ENCODE results near the gene SPTLC3. TPM values are rescaled to one million over a fixed set of nuclear protein-coding genes. Genes with fewer than 3 reads are reported as not detected.

SPTLC3 gene
- total RNA-seq, 4 donors from 2014 or later, result 5.5 to 9.7 (median 8.4) TPM

DNA sequence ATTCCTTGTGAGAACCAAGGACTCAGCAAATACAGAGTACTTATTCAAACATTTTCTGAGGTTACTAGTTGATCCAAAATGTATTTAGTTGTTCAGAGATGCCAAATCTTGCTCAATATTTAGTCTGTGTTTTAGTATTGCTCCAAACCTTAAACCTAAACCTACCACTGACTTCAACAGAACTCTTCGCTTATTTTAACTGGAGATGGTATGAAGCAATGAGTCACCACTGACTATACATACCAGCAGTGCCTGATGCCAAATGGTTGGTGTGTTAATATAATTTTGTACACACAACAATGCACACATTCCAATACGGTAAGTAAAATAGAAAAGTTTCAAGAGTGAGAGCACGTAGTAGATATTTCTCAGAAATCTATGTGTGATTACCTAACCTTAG lies 1.9 kb upstream of the SPTLC3 start:
- ATAC-seq (ENCODE audit: low FRiP score) (no peak), DNase-seq (ENCODE audit: low spot score) (no peak)
- TF ChIP-seq, protein P1, sequence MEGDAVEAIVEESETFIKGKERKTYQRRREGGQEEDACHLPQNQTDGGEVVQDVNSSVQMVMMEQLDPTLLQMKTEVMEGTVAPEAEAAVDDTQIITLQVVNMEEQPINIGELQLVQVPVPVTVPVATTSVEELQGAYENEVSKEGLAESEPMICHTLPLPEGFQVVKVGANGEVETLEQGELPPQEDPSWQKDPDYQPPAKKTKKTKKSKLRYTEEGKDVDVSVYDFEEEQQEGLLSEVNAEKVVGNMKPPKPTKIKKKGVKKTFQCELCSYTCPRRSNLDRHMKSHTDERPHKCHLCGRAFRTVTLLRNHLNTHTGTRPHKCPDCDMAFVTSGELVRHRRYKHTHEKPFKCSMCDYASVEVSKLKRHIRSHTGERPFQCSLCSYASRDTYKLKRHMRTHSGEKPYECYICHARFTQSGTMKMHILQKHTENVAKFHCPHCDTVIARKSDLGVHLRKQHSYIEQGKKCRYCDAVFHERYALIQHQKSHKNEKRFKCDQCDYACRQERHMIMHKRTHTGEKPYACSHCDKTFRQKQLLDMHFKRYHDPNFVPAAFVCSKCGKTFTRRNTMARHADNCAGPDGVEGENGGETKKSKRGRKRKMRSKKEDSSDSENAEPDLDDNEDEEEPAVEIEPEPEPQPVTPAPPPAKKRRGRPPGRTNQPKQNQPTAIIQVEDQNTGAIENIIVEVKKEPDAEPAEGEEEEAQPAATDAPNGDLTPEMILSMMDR (IDR thresholded peaks at IDR 0.05), result no peak

GRCh38 chr20:13007596-13007995 lies 1.2 kb upstream of the SPTLC3 start:
- TF ChIP-seq, protein P1 (IDR thresholded peaks at IDR 0.05), result no peak
- ATAC-seq (ENCODE audit: low FRiP score) (no peak), DNase-seq (ENCODE audit: low spot score) (no peak)

DNA sequence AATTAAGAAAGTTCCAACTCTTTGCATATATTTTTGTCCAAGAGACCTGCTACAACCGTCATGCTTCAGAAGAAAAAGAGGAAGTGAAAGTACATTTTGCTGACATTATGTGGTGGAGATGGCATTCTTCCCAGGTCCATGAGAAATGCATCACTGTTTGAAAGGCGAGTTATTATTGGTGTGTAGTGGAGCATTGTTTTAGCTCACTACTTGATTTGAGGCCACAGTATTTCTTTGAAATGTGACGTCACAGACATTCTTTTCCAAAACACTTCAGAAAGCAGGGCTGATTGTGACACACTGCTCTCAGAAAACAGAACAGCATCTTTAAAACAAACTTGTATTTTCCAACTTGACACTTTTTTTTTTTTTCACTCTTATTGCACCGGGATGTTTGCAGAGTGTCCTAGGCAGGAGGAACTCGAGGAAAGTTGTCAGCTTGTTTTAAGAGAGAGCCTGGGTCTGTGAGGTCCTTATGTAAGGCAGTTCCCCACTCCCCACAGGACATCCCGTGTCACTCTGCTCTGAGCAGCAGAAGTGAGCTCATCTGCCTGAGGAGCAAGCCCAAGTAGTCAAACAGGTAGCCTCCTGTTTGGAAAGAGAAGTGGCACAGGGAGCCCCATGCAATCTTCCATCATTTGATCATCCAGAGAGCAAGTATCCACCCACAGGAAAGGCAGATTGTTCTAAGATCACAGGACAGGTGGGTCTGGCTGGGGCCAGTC lies 1.1 kb downstream of the SPTLC3 start:
- TF ChIP-seq, protein P1 (IDR thresholded peaks at IDR 0.05), result no peak
- DNase-seq (ENCODE audit: low spot score), result no peak
- ATAC-seq (ENCODE audit: low FRiP score), result peak; percentile 85

DNA sequence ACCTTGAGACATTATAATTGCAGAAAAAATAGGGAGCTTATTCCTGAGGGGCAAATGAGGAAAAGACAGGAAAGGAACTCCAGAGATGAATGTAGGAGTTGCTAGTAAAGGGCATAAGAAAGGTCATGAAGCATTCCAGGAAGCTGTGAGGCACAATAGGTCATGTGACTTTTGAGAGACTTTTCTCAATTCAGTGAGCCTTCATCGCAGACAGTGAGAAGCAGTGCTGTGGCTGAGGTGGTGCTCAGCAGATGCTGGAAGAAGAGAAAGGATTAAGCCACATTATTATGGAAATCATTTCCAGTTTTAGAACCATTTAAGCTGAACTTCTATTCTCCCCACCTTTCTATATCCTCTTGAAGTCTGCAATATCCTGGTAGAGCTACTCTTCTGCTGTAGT lies 4.1 kb downstream of the SPTLC3 start:
- ATAC-seq (ENCODE audit: low FRiP score), result no peak
- no peak for DNase-seq (ENCODE audit: low spot score)
- TF ChIP-seq, protein P1 (IDR thresholded peaks at IDR 0.05), result no peak

- ATAC-seq (ENCODE audit: low FRiP score) (no peak), DNase-seq (ENCODE audit: low spot score) (no peak)
- TF ChIP-seq, protein P1 (IDR thresholded peaks at IDR 0.05), result no peak
These were observed 4.6 kb downstream of the SPTLC3 start for GRCh38 chr20:13013411-13013810.

GRCh38 chr20:13017235-13017634 lies 8.5 kb downstream of the SPTLC3 start:
- TF ChIP-seq, protein P1 (IDR thresholded peaks at IDR 0.05), result no peak
- DNase-seq (ENCODE audit: low spot score) (no peak), ATAC-seq (ENCODE audit: low FRiP score) (peak; percentile 70)

DNA sequence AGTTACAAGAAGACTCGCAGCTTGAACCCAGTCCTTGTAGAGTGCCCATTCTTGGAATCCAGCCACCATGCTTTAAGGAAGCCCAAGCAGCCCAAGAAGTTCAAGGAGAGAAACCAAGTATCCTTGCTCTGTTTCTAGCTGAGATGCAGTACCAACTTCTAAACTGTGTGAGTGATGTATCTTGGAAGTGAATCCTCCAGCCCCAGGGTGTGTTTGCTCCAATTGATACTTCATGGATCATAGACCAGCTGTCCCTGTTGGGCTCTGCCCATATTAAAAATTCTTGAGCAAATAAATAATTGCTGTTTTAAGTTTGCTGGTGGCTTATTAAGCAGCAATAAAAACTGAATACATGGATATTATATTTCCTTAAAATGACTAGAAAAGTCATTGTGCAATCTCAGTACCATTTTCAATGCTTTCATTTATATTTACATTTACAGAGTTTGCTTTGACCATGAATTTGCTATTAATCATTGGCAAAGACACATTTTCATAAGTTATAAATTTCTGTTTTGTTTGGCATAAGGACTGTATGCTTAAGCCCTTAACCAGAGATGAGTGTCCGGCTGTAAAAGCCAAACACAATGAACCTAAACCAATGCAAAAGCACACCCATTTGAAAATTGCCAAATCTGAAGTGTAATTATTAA lies 9.2 kb downstream of the SPTLC3 start:
- no peak for ATAC-seq (ENCODE audit: low FRiP score)

More for the DNA sequence above, 9.2 kb downstream of the SPTLC3 start:
- TF ChIP-seq, protein P1 (IDR thresholded peaks at IDR 0.05), result no peak
- DNase-seq (ENCODE audit: low spot score), result no peak

Measured in omental fat pad (tissue), 4 donors.